Neural progenitor cell (in vitro differentiated cells): Measurements from ENCODE around the gene CCDC107. TPM values are rescaled to one million over a fixed set of nuclear protein-coding genes. Genes with fewer than 3 reads are reported as not detected.
A peak's percentile ranks its signal among the peaks of the same experiment; 100 is the strongest.

Experiments used
- DNase-seq: peaks from one replicate; pipeline ENCODE4 v3.0.0-alpha.2; 2016; ENCODE audit warnings: low spot score
- H2AFZ ChIP-seq: fragments of 200-600 bp; sonication (generic); replicated peaks from 2 replicates; pipeline ENCODE4 v1.6.1; 2016; ENCODE audit warnings: antibody characterized with exemption
- H3F3A ChIP-seq: fragments of 200-600 bp; sonication (generic); 2 replicates; pipeline ENCODE4 v1.6.1; 2016; ENCODE audit warnings: antibody characterized with exemption, low read depth
- H3K27ac ChIP-seq: fragments of 200-600 bp; sonication (generic); 2 replicates; pipeline ENCODE4 v1.5.1; 2016; ENCODE audit warnings: mild to moderate bottlenecking
- H3K27me3 ChIP-seq: fragments of 200-600 bp; sonication (generic); 2 replicates; pipeline ENCODE4 v1.6.1; 2016; ENCODE audit warnings: mild to moderate bottlenecking, moderate library complexity
- H3K36me3 ChIP-seq: fragments of 200-600 bp; sonication (generic); 2 replicates; pipeline ENCODE4 v1.5.1; 2016
- H3K4me1 ChIP-seq: fragments of 200-600 bp; sonication (generic); 2 replicates; pipeline ENCODE4 v1.6.1; 2016; ENCODE audit warnings: mixed run types
- H3K4me2 ChIP-seq: fragments of 200-600 bp; sonication (generic); 2 replicates; pipeline ENCODE4 v1.6.1; 2016
- H3K4me3 ChIP-seq: fragments of 200-600 bp; sonication (generic); 2 replicates; pipeline ENCODE4 v1.5.1; 2016
- H3K79me2 ChIP-seq: fragments of 200-600 bp; sonication (generic); 2 replicates; pipeline ENCODE4 v1.6.1; 2016; ENCODE audit warnings: low read depth
- H3K9ac ChIP-seq: fragments of 200-600 bp; sonication (generic); 2 replicates; pipeline ENCODE4 v1.6.1; 2016
- H3K9me3 ChIP-seq: fragments of 200-600 bp; sonication (generic); 2 replicates; pipeline ENCODE4 v1.5.1; 2016; ENCODE audit warnings: low read depth
- H4K20me1 ChIP-seq: fragments of 200-600 bp; sonication (generic); 2 replicates; pipeline ENCODE4 v1.6.1; 2016; ENCODE audit warnings: low read depth
- H3K27ac Mint-ChIP-seq: 3 replicates; pipeline ENCODE4 v1.8.0; 2021; ENCODE audit warnings: mixed read lengths
- H3K27me3 Mint-ChIP-seq: 2 replicates; pipeline ENCODE4 v1.8.0; 2022; ENCODE audit warnings: low read depth, mild to moderate bottlenecking, inconsistent platforms, moderate library complexity, mixed read lengths; ENCODE audit not compliant: insufficient read depth
- H3K36me3 Mint-ChIP-seq: 3 replicates; pipeline ENCODE4 v1.8.0; 2021; ENCODE audit warnings: mixed read lengths
- H3K4me1 Mint-ChIP-seq: 3 replicates; pipeline ENCODE4 v1.8.0; 2021; ENCODE audit warnings: mixed read lengths
- H3K4me3 Mint-ChIP-seq: 3 replicates; pipeline ENCODE4 v1.8.0; 2021; ENCODE audit warnings: mild to moderate bottlenecking, moderate library complexity, mixed read lengths
- H3K9me3 Mint-ChIP-seq: 3 replicates; pipeline ENCODE4 v1.8.0; 2020; ENCODE audit warnings: mixed read lengths
- CTCF ChIP-seq: fragments of 200-600 bp; sonication (generic); IDR thresholded peaks from 2 replicates; pipeline ENCODE4 v1.5.1; 2017; ENCODE audit warnings: antibody characterized with exemption, mild to moderate bottlenecking
- EZH2 ChIP-seq: fragments of 200-600 bp; sonication (generic); IDR thresholded peaks from 2 replicates; pipeline ENCODE4 v1.6.1; 2017; ENCODE audit warnings: antibody characterized with exemption, mild to moderate bottlenecking, moderate library complexity
- EZH2phosphoT487 ChIP-seq: fragments of 200-600 bp; sonication (generic); IDR thresholded peaks from 2 replicates; pipeline ENCODE4 v1.6.1; 2017; ENCODE audit warnings: antibody characterized with exemption
- total RNA-seq: library from RNA; depleted of rRNA; stranded (reverse); fragments of >200 nt; gene quantifications from 2 replicates; pipeline ENCODE4 v1.2.3, GENCODE V29; 2015; ENCODE audit warnings: low replicate concordance

Gene CCDC107
- total RNA-seq, 1 donor from 2014 or later: 3.8 TPM

GRCh38 chr9:35616681-35617459 is 41.2 kb upstream of the CCDC107 start:
- peaks cover 40% of the 10 kb centered on the region for H3K27me3 Mint-ChIP-seq

DNA sequence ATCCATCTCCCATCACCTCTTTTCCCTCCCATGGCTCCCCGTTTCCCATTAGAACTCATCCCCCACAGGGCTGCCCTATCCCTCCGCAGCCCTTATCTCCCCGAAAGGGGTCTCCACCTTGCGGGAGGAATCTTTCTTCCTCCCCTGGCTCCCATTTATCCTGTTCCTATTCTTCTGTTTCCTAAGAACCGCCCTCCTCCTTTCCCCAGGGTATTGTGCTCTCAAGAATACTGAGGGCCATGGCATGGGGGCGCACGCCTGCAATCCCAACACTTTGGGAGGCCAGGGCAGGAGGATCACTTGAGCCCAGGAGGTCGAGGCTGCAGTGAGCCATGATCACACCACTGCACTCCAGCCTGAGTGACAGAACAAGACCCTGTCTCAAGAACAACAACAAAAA is 40.5 kb upstream of the CCDC107 start:
- peaks cover 17% of the 10 kb centered on the region for H3K4me1 ChIP-seq
- no peaks in the 10 kb centered on the region for H3K9me3 ChIP-seq
- DNase-seq: no peak
- Mint-ChIP-seq H3K4me3 (peak overlapping the region; percentile 71), H3K9me3 (no peaks in the 10 kb centered on the region), H3K4me1 (peaks cover 21% of the 10 kb centered on the region), H3K36me3 (no peaks in the 10 kb centered on the region), H3K27me3 (peaks cover 38% of the 10 kb centered on the region), H3K27ac (no peak overlapping the region)
- peaks cover 48% of the 10 kb centered on the region for H3K27me3 ChIP-seq
- peak overlapping the region; percentile 46 for H3K4me3 ChIP-seq
- H3K9ac ChIP-seq: no peak overlapping the region
- no peak overlapping the region for H3K27ac ChIP-seq
- H2AFZ ChIP-seq: peak overlapping the region; percentile 91
- TF ChIP-seq CTCF (no peak), EZH2phosphoT487 (no peak), EZH2 (no peak)
- no peaks in the 10 kb centered on the region for H4K20me1 ChIP-seq
- peak overlapping the region; percentile 82 for H3K4me2 ChIP-seq
- peaks cover 5% of the 10 kb centered on the region for H3F3A ChIP-seq
- H3K79me2 ChIP-seq: no peaks in the 10 kb centered on the region
- no peaks in the 10 kb centered on the region for H3K36me3 ChIP-seq

More at GRCh38 chr9:35616681-35617459, 41.2 kb upstream of the CCDC107 start:
- DNase-seq: peak; percentile 51
- Histone ChIP-seq H3K9me3 (no peaks in the 10 kb centered on the region), H4K20me1 (no peaks in the 10 kb centered on the region), H3K27me3 (peaks cover 48% of the 10 kb centered on the region), H3K9ac (no peak overlapping the region), H2AFZ (peak overlapping the region; percentile 91), H3K36me3 (no peaks in the 10 kb centered on the region), H3K79me2 (no peaks in the 10 kb centered on the region), H3K4me3 (peak overlapping the region; percentile 46), H3K4me1 (peaks cover 17% of the 10 kb centered on the region), H3F3A (peaks cover 5% of the 10 kb centered on the region), H3K4me2 (peak overlapping the region; percentile 82), H3K27ac (no peak overlapping the region)
- Mint-ChIP-seq H3K4me1 (peaks cover 21% of the 10 kb centered on the region), H3K36me3 (no peaks in the 10 kb centered on the region), H3K27ac (no peak overlapping the region), H3K9me3 (no peaks in the 10 kb centered on the region), H3K4me3 (peak overlapping the region; percentile 71)
- TF ChIP-seq EZH2phosphoT487 (no peak), EZH2 (peak; percentile 55), CTCF (peak; percentile 8)

DNA sequence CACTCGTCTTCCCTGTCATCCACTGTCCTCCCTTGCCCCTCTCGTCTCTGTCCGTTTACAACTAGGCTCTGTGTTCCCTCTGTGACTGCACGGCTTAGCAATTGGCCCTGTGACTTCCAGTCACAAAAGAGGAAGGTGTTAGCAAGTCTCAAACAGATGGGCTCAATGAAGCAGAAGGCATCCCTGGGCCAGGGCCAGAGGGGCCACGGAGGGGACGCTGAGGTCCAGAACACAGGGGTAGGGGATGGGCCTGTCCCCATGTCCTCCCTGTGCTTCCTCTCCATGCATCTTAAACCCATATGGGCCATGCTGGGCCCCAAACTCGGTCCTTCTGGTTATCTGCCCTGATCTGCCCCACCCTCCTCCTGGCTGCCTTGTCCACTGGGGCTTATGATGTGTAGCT is 39.8 kb upstream of the CCDC107 start, which contains the start of gene CD72:
Gene CD72, minus strand, starts transcription at position 89 of the 403 bp plus-strand sequence. CDS start 110 bp downstream, outside the sequence.
- Histone ChIP-seq H2AFZ (peak within 1 kb of the TSS; percentile 91), H3K79me2 (no peaks in the 10 kb centered on the region), H3K9ac (no peak within 1 kb of the TSS), H3K4me2 (peak within 1 kb of the TSS; percentile 82), H3F3A (peaks cover 5% of the 10 kb centered on the region), H4K20me1 (no peaks in the 10 kb centered on the region), H3K9me3 (no peaks in the 10 kb centered on the region), H3K4me3 (peak within 1 kb of the TSS; percentile 46), H3K36me3 (no peaks in the 10 kb centered on the region), H3K4me1 (peaks cover 17% of the 10 kb centered on the region), H3K27me3 (peaks cover 48% of the 10 kb centered on the region), H3K27ac (no peak within 1 kb of the TSS)
- Mint-ChIP-seq H3K4me1 (peaks cover 21% of the 10 kb centered on the region), H3K4me3 (peak within 1 kb of the TSS; percentile 71), H3K9me3 (no peaks in the 10 kb centered on the region), H3K36me3 (no peaks in the 10 kb centered on the region), H3K27ac (no peak within 1 kb of the TSS), H3K27me3 (peaks cover 35% of the 10 kb centered on the region)
- peak; percentile 50 for DNase-seq
- TF ChIP-seq EZH2 (no peak), CTCF (no peak), EZH2phosphoT487 (no peak)
